Neural progenitor cell (in vitro differentiated cells): ENCODE results near the gene STBD1. TPM values are rescaled to one million over a fixed set of nuclear protein-coding genes. Genes with fewer than 3 reads are reported as not detected.

ENCODE experiments used
- DNase-seq: peaks from one replicate; pipeline ENCODE4 v3.0.0-alpha.2; 2016; ENCODE audit warnings: low spot score
- H2AFZ ChIP-seq: fragments of 200-600 bp; sonication (generic); replicated peaks from 2 replicates; pipeline ENCODE4 v1.6.1; 2016; ENCODE audit warnings: antibody characterized with exemption
- H3F3A ChIP-seq: fragments of 200-600 bp; sonication (generic); 2 replicates; pipeline ENCODE4 v1.6.1; 2016; ENCODE audit warnings: antibody characterized with exemption, low read depth
- H3K27ac ChIP-seq: fragments of 200-600 bp; sonication (generic); 2 replicates; pipeline ENCODE4 v1.5.1; 2016; ENCODE audit warnings: mild to moderate bottlenecking
- H3K27me3 ChIP-seq: fragments of 200-600 bp; sonication (generic); 2 replicates; pipeline ENCODE4 v1.6.1; 2016; ENCODE audit warnings: mild to moderate bottlenecking, moderate library complexity
- H3K36me3 ChIP-seq: fragments of 200-600 bp; sonication (generic); 2 replicates; pipeline ENCODE4 v1.5.1; 2016
- H3K4me1 ChIP-seq: fragments of 200-600 bp; sonication (generic); 2 replicates; pipeline ENCODE4 v1.6.1; 2016; ENCODE audit warnings: mixed run types
- H3K4me2 ChIP-seq: fragments of 200-600 bp; sonication (generic); 2 replicates; pipeline ENCODE4 v1.6.1; 2016
- H3K4me3 ChIP-seq: fragments of 200-600 bp; sonication (generic); 2 replicates; pipeline ENCODE4 v1.5.1; 2016
- H3K79me2 ChIP-seq: fragments of 200-600 bp; sonication (generic); 2 replicates; pipeline ENCODE4 v1.6.1; 2016; ENCODE audit warnings: low read depth
- H3K9ac ChIP-seq: fragments of 200-600 bp; sonication (generic); 2 replicates; pipeline ENCODE4 v1.6.1; 2016
- H3K9me3 ChIP-seq: fragments of 200-600 bp; sonication (generic); 2 replicates; pipeline ENCODE4 v1.5.1; 2016; ENCODE audit warnings: low read depth
- H4K20me1 ChIP-seq: fragments of 200-600 bp; sonication (generic); 2 replicates; pipeline ENCODE4 v1.6.1; 2016; ENCODE audit warnings: low read depth
- H3K27ac Mint-ChIP-seq: 3 replicates; pipeline ENCODE4 v1.8.0; 2021; ENCODE audit warnings: mixed read lengths
- H3K27me3 Mint-ChIP-seq: 2 replicates; pipeline ENCODE4 v1.8.0; 2022; ENCODE audit warnings: low read depth, mild to moderate bottlenecking, inconsistent platforms, moderate library complexity, mixed read lengths; ENCODE audit not compliant: insufficient read depth
- H3K36me3 Mint-ChIP-seq: 3 replicates; pipeline ENCODE4 v1.8.0; 2021; ENCODE audit warnings: mixed read lengths
- H3K4me1 Mint-ChIP-seq: 3 replicates; pipeline ENCODE4 v1.8.0; 2021; ENCODE audit warnings: mixed read lengths
- H3K4me3 Mint-ChIP-seq: 3 replicates; pipeline ENCODE4 v1.8.0; 2021; ENCODE audit warnings: mild to moderate bottlenecking, moderate library complexity, mixed read lengths
- H3K9me3 Mint-ChIP-seq: 3 replicates; pipeline ENCODE4 v1.8.0; 2020; ENCODE audit warnings: mixed read lengths
- CTCF ChIP-seq: fragments of 200-600 bp; sonication (generic); IDR thresholded peaks from 2 replicates; pipeline ENCODE4 v1.5.1; 2017; ENCODE audit warnings: antibody characterized with exemption, mild to moderate bottlenecking
- EZH2 ChIP-seq: fragments of 200-600 bp; sonication (generic); IDR thresholded peaks from 2 replicates; pipeline ENCODE4 v1.6.1; 2017; ENCODE audit warnings: antibody characterized with exemption, mild to moderate bottlenecking, moderate library complexity
- EZH2phosphoT487 ChIP-seq: fragments of 200-600 bp; sonication (generic); IDR thresholded peaks from 2 replicates; pipeline ENCODE4 v1.6.1; 2017; ENCODE audit warnings: antibody characterized with exemption
- total RNA-seq: library from RNA; depleted of rRNA; stranded (reverse); fragments of >200 nt; gene quantifications from 2 replicates; pipeline ENCODE4 v1.2.3, GENCODE V29; 2015; ENCODE audit warnings: low replicate concordance

The STBD1 gene
- total RNA-seq, 1 donor from 2014 or later: 5.4 TPM

- no peak overlapping the region for H3K27ac Mint-ChIP-seq
- Histone ChIP-seq H3F3A (no peaks in the 10 kb centered on the region), H3K27me3 (no peaks in the 10 kb centered on the region), H3K36me3 (no peaks in the 10 kb centered on the region), H2AFZ (no peak overlapping the region), H3K4me2 (no peak overlapping the region), H3K4me1 (no peaks in the 10 kb centered on the region), H3K9ac (no peak overlapping the region), H3K27ac (no peak overlapping the region), H3K79me2 (no peaks in the 10 kb centered on the region), H4K20me1 (no peaks in the 10 kb centered on the region), H3K4me3 (no peak overlapping the region), H3K9me3 (no peaks in the 10 kb centered on the region)
- no peaks in the 10 kb centered on the region for H3K27me3 Mint-ChIP-seq
- no peak overlapping the region for H3K4me3 Mint-ChIP-seq
- no peaks in the 10 kb centered on the region for H3K9me3 Mint-ChIP-seq
- no peak for DNase-seq
- H3K4me1 Mint-ChIP-seq: peaks cover 9% of the 10 kb centered on the region
- no peak for TF ChIP-seq EZH2phosphoT487
- no peak for TF ChIP-seq CTCF
- no peak for TF ChIP-seq EZH2
- H3K36me3 Mint-ChIP-seq: peaks cover 2% of the 10 kb centered on the region
Observed at GRCh38 chr4:76275486-76276124, 30.9 kb upstream of the STBD1 start.

- H3K27ac Mint-ChIP-seq: no peak overlapping the region
Observed at GRCh38 chr4:76276813-76277212, 29.7 kb upstream of the STBD1 start.

GRCh38 chr4:76277667-76278066, 28.9 kb upstream of the STBD1 start:
- Histone ChIP-seq H3K9me3 (no peaks in the 10 kb centered on the region), H2AFZ (no peak overlapping the region), H3F3A (no peaks in the 10 kb centered on the region), H3K9ac (no peak overlapping the region), H3K4me3 (no peak overlapping the region), H3K27me3 (no peaks in the 10 kb centered on the region), H3K79me2 (no peaks in the 10 kb centered on the region), H3K27ac (no peak overlapping the region), H3K36me3 (no peaks in the 10 kb centered on the region), H3K4me2 (no peak overlapping the region), H4K20me1 (no peaks in the 10 kb centered on the region), H3K4me1 (no peaks in the 10 kb centered on the region)
- no peak for DNase-seq
- H3K4me1 Mint-ChIP-seq: peaks cover 13% of the 10 kb centered on the region
- H3K36me3 Mint-ChIP-seq: peaks cover 2% of the 10 kb centered on the region
- no peaks in the 10 kb centered on the region for H3K9me3 Mint-ChIP-seq
- no peak overlapping the region for H3K4me3 Mint-ChIP-seq
- no peak overlapping the region for H3K27ac Mint-ChIP-seq
- H3K27me3 Mint-ChIP-seq: peaks cover 4% of the 10 kb centered on the region
- no peak for TF ChIP-seq EZH2
- no peak for TF ChIP-seq EZH2phosphoT487
- TF ChIP-seq CTCF: no peak

More at GRCh38 chr4:76276813-76277212, 29.7 kb upstream of the STBD1 start:
- Mint-ChIP-seq H3K27me3 (no peaks in the 10 kb centered on the region), H3K4me1 (peaks cover 13% of the 10 kb centered on the region), H3K36me3 (peaks cover 2% of the 10 kb centered on the region), H3K4me3 (no peak overlapping the region), H3K9me3 (no peaks in the 10 kb centered on the region)
- Histone ChIP-seq H3K27me3 (no peaks in the 10 kb centered on the region), H3K79me2 (no peaks in the 10 kb centered on the region), H3K9me3 (no peaks in the 10 kb centered on the region), H3K4me2 (no peak overlapping the region), H3K9ac (no peak overlapping the region), H3K4me3 (no peak overlapping the region), H2AFZ (no peak overlapping the region), H4K20me1 (no peaks in the 10 kb centered on the region), H3F3A (no peaks in the 10 kb centered on the region), H3K27ac (no peak overlapping the region), H3K36me3 (no peaks in the 10 kb centered on the region), H3K4me1 (no peaks in the 10 kb centered on the region)
- TF ChIP-seq EZH2phosphoT487: no peak
- no peak for TF ChIP-seq EZH2
- TF ChIP-seq CTCF: no peak
- DNase-seq: no peak
